VCaP (cell line): ENCODE results near the gene ASPHD1.
A peak's percentile ranks its signal among the peaks of the same experiment; 100 is the strongest.

Experiments
- H3K27ac ChIP-seq: fragments of 450-650 bp; 2 replicates; pipeline ENCODE4 v1.5.1; 2017
- CTCF ChIP-seq: fragments of 450-650 bp; conservative IDR thresholded peaks from 2 replicates; pipeline ENCODE4 v1.5.1; 2017; ENCODE audit warnings: mild to moderate bottlenecking, moderate library complexity

Gene ASPHD1

GRCh38 chr16:29900102-29900887 is at the start of gene ASPHD1:
ASPHD1 (plus strand) TSS chr16:29900488; CDS start chr16:29900972, 484 bp downstream.
- H3K27ac ChIP-seq: peak within 1 kb of the TSS; percentile 73
- no peak for TF ChIP-seq CTCF

- TF ChIP-seq CTCF: no peak
- no peak overlapping the region for H3K27ac ChIP-seq
Measured at GRCh38 chr16:29850998-29851397, 49.3 kb upstream of the ASPHD1 start.

- TF ChIP-seq CTCF: no peak
Measured at GRCh38 chr16:29852654-29853053, 47.6 kb upstream of the ASPHD1 start.

GRCh38 chr16:29854520-29855100 is 45.7 kb upstream of the ASPHD1 start:
- H3K27ac ChIP-seq: no peak overlapping the region
- TF ChIP-seq CTCF: no peak

More at GRCh38 chr16:29852654-29853053, 47.6 kb upstream of the ASPHD1 start:
- H3K27ac ChIP-seq: no peak overlapping the region

GRCh38 chr16:29857133-29857760 is 43.0 kb upstream of the ASPHD1 start:
- no peak for TF ChIP-seq CTCF

GRCh38 chr16:29858149-29858849 is 42.0 kb upstream of the ASPHD1 start:
- H3K27ac ChIP-seq: no peak overlapping the region
- no peak for TF ChIP-seq CTCF

More at GRCh38 chr16:29857133-29857760, 43.0 kb upstream of the ASPHD1 start:
- H3K27ac ChIP-seq: no peak overlapping the region

- no peak overlapping the region for H3K27ac ChIP-seq
- TF ChIP-seq CTCF: no peak
Measured at GRCh38 chr16:29858974-29859373, 41.3 kb upstream of the ASPHD1 start.
